Measurements from ENCODE around the gene EEF1AKMT3. TPM values are rescaled to one million over a fixed set of nuclear protein-coding genes. Genes with fewer than 3 reads are reported as not detected.

Gene EEF1AKMT3
- total and polyA plus RNA-seq, 4 donors, result 3.6 to 11.5 (median 5.9) TPM

DNA sequence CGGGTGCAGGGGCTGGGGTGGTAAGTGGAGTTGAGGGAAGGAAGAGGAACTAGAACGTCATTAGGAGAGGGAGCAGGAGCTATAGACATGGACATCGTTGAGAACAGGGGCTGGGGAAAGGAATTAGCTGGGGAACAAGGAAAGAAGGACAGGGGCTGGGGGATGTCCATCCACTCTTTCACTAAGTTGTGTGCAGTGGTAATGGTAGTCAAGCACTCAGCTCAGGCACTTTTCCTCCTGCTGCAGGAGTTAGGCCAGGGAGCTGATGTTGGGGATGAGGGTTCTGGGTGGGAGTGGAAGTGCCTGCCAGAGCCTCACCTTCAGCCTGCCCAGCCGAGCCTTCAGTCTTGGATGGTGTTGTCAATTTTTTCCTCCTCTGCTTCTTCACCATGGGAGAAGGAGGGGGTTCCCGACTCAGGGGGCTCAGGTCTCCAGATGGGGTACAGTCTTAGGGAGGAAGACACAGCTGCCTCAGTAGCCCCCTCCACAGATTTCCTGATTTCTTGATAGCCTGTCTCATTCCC is 43.0 kb upstream of the EEF1AKMT3 start:
- TF ChIP-seq, protein P1, sequence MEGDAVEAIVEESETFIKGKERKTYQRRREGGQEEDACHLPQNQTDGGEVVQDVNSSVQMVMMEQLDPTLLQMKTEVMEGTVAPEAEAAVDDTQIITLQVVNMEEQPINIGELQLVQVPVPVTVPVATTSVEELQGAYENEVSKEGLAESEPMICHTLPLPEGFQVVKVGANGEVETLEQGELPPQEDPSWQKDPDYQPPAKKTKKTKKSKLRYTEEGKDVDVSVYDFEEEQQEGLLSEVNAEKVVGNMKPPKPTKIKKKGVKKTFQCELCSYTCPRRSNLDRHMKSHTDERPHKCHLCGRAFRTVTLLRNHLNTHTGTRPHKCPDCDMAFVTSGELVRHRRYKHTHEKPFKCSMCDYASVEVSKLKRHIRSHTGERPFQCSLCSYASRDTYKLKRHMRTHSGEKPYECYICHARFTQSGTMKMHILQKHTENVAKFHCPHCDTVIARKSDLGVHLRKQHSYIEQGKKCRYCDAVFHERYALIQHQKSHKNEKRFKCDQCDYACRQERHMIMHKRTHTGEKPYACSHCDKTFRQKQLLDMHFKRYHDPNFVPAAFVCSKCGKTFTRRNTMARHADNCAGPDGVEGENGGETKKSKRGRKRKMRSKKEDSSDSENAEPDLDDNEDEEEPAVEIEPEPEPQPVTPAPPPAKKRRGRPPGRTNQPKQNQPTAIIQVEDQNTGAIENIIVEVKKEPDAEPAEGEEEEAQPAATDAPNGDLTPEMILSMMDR (IDR thresholded peaks at IDR 0.05; ENCODE audit: control extremely low read depth, extremely low read depth), result no peak
- Histone ChIP-seq H3K9me3 (ENCODE audit: control insufficient read depth in 4 of 4, insufficient read depth in 3 of 4, low read length in 3 of 4) (no peaks in the 10 kb centered on the region), H3K27me3 (ENCODE audit: control insufficient read depth in 3 of 3, insufficient read depth in 3 of 3, low read length in 2 of 3) (peaks cover 0 to 71% (median 51%) of the 10 kb centered on the region in 3 donors), H3K9ac (ENCODE audit: insufficient read depth in 1 of 2, low read length in 2 of 2) (no peak overlapping the region), H3K36me3 (ENCODE audit: control insufficient read depth in 4 of 4, insufficient read depth in 4 of 4, low read length in 4 of 4) (peaks cover 0 to 7% (median 0%) of the 10 kb centered on the region in 4 donors), H3K27ac (ENCODE audit: low read depth in 1 of 2, low read length in 1 of 2) (no peak overlapping the region), H3K4me3 (no peak overlapping the region), H3K4me1 (ENCODE audit: control insufficient read depth in 5 of 5, insufficient read depth in 5 of 5, low read length in 5 of 5) (peaks cover 0 to 15% (median 0%) of the 10 kb centered on the region in 5 donors)
- ATAC-seq (ENCODE audit: insufficient read depth, low FRiP score) (no peak), DNase-seq (no peak)
- WGBS, 2 donors, result 55 to 58% methylated on average over 5 of the region's 5 CpGs

DNA sequence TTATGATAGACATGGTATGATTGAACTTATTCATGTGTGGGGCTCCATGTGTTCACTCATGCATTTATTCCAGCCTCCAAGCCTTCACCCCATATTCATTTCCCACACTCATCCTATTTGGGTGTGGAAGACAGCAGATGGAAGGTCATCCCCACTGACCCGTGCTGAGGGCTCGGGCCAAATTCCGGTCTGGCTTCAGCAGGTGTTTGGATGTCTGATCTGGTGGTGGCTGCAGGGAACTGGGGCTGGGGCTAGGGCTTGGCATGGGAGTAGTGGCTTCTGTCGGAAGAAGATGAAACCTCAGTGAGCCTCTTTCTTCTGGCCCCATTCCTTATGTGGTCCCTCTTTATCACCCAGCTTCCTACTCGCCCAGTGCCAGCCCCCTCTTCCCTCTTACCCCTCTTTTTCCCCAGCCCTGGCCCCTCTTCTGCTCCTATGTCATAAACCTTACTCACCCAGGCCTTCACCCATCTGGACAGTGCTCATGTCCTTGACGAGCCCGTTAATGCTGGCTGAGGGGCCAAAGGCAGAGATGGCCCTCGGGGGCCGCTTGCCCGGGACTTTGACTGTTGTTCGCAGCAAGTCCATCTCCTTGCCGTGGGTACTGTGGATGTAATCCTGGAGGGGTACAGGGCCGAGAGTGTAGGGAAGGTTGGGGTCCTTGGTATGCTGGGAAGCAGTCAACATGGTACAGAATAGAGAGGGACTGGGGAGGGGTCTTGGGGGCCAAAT is 41.9 kb upstream of the EEF1AKMT3 start:
- Histone ChIP-seq H3K4me1 (ENCODE audit: control insufficient read depth in 5 of 5, insufficient read depth in 5 of 5, low read length in 5 of 5) (peaks cover 0 to 15% (median 0%) of the 10 kb centered on the region in 5 donors), H3K27ac (ENCODE audit: low read depth in 1 of 2, low read length in 1 of 2) (no peak overlapping the region), H3K36me3 (ENCODE audit: control insufficient read depth in 4 of 4, insufficient read depth in 4 of 4, low read length in 4 of 4) (peaks cover 0 to 7% (median 0%) of the 10 kb centered on the region in 4 donors), H3K9ac (ENCODE audit: insufficient read depth in 1 of 2, low read length in 2 of 2) (no peak overlapping the region), H3K27me3 (ENCODE audit: control insufficient read depth in 3 of 3, insufficient read depth in 3 of 3, low read length in 2 of 3) (peaks cover 0 to 75% (median 59%) of the 10 kb centered on the region in 3 donors), H3K4me3 (no peak overlapping the region), H3K9me3 (ENCODE audit: control insufficient read depth in 4 of 4, insufficient read depth in 3 of 4, low read length in 3 of 4) (no peaks in the 10 kb centered on the region)
- TF ChIP-seq, protein P1 (IDR thresholded peaks at IDR 0.05; ENCODE audit: control extremely low read depth, extremely low read depth), result no peak
- no peak for ATAC-seq (ENCODE audit: insufficient read depth, low FRiP score)
- no peak for DNase-seq
- WGBS, 2 donors, result 86 to 88% methylated on average over 13 of the region's 13 CpGs

DNA sequence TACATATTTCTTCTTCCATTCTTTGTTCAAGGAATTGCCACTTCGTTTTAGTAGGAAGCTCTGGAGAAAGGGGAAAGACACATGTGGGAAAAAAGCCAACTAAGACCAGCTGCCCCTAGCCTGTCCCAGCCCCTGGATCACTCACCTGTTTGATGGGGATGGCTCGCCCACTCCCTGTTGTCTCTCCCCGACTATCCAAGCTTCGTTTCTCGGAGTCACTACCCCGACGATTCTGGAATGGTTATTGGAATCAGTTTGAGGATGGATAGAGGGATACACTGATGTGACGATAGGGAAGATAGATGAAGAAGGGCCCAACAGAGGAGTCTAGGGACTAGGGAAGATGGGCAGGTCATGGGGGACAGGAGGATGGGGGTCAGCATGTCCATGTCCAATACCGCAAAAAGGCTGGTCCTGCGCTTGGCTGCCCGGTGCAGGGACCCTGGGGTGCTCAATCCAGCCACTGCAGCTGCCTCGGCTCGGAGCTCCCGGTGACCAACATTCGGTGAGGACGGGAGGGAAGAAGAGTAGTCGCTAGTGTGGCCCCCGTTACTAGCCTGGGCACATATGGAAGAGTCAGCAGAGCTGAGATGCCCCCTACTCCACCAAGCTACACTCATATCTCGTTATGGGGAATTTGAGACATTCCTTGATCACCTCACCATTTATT is 40.9 kb upstream of the EEF1AKMT3 start:
- TF ChIP-seq, protein P1 (IDR thresholded peaks at IDR 0.05; ENCODE audit: control extremely low read depth, extremely low read depth), result no peak
- Histone ChIP-seq H3K27me3 (ENCODE audit: control insufficient read depth in 3 of 3, insufficient read depth in 3 of 3, low read length in 2 of 3) (peaks cover 0 to 82% (median 64%) of the 10 kb centered on the region in 3 donors), H3K4me1 (ENCODE audit: control insufficient read depth in 5 of 5, insufficient read depth in 5 of 5, low read length in 5 of 5) (peaks cover 0 to 12% (median 0%) of the 10 kb centered on the region in 5 donors), H3K36me3 (ENCODE audit: control insufficient read depth in 4 of 4, insufficient read depth in 4 of 4, low read length in 4 of 4) (peaks cover 0 to 7% (median 0%) of the 10 kb centered on the region in 4 donors), H3K9me3 (ENCODE audit: control insufficient read depth in 4 of 4, insufficient read depth in 3 of 4, low read length in 3 of 4) (no peaks in the 10 kb centered on the region), H3K27ac (ENCODE audit: low read depth in 1 of 2, low read length in 1 of 2) (no peak overlapping the region), H3K9ac (ENCODE audit: insufficient read depth in 1 of 2, low read length in 2 of 2) (no peak overlapping the region), H3K4me3 (no peak overlapping the region)
- DNase-seq (no peak), ATAC-seq (ENCODE audit: insufficient read depth, low FRiP score) (no peak)
- 83 to 90% methylated on average over 19 of the region's 19 CpGs for WGBS, 2 donors

All from lung (tissue), 12 donors.